WERI-Rb-1 (cell line): ENCODE measurements around the gene CCNL2.

ENCODE experiments used
- DNase-seq: peaks from one replicate; pipeline ENCODE4 v3.0.0-alpha.2; 2020
- H3K27ac ChIP-seq: fragments of 250-450 bp; sonication (Bioruptor Pico); 2 replicates; pipeline ENCODE4 v1.5.1; 2020; ENCODE audit warnings: mild to moderate bottlenecking, moderate library complexity
- H3K27me3 ChIP-seq: fragments of 250-450 bp; sonication (Bioruptor Pico); 2 replicates; pipeline ENCODE4 v1.5.1; 2021; ENCODE audit warnings: mild to moderate bottlenecking, low read depth, moderate library complexity; ENCODE audit not compliant: insufficient read depth, severe bottlenecking
- H3K36me3 ChIP-seq: fragments of 250-450 bp; sonication (Bioruptor Pico); 2 replicates; pipeline ENCODE4 v1.5.1; 2020; ENCODE audit warnings: mild to moderate bottlenecking, moderate library complexity
- H3K4me3 ChIP-seq: 2 replicates; pipeline ENCODE4 v1.5.1; 2011; ENCODE audit warnings: low read depth, mild to moderate bottlenecking, control low read depth, low read length
- H3K9me3 ChIP-seq: fragments of 250-450 bp; sonication (Bioruptor Pico); 2 replicates; pipeline ENCODE4 v1.5.1; 2021; ENCODE audit warnings: mild to moderate bottlenecking, moderate library complexity; ENCODE audit not compliant: severe bottlenecking
- TF ChIP-seq, protein P1 (sequence below): IDR thresholded peaks from 2 replicates; pipeline ENCODE4 v1.5.1; 2011; ENCODE audit warnings: low read depth, mild to moderate bottlenecking, control low read depth, inconsistent platforms, low read length

CCNL2 gene

DNA sequence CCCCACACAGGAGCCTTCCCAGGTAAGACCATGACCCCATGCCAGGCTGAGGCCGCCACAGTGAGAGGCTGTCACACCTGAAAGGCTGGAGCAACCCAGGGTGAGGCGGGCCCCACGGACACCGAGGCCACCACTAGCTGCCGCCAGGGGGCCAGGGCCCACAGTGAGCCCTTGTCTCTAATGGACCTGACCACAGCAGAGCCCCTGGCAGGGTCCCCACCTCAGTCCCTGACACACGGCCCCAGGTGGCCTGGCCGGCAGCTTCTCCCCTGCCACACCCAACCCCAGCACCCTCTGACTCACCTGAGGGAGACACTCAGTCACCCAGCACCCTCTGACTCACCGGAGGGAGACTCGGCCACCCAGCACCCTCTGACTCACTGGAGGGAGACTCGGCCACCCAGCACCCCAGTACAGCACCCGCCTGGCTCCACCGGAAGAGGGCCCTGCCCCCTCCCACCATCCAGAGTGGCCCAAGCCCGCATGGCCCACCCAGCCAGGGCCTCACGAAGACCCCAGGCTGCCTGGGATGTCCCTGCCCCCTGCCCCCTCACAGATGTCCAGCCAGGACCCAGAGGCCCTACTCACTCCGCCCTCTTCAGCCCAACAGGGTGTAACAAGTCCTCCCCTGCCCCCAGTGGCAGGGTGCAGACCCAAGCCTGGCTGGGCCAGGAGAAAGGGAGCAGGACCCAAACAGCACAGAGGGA is 54.3 kb downstream of the CCNL2 start:
- TF ChIP-seq, protein P1, sequence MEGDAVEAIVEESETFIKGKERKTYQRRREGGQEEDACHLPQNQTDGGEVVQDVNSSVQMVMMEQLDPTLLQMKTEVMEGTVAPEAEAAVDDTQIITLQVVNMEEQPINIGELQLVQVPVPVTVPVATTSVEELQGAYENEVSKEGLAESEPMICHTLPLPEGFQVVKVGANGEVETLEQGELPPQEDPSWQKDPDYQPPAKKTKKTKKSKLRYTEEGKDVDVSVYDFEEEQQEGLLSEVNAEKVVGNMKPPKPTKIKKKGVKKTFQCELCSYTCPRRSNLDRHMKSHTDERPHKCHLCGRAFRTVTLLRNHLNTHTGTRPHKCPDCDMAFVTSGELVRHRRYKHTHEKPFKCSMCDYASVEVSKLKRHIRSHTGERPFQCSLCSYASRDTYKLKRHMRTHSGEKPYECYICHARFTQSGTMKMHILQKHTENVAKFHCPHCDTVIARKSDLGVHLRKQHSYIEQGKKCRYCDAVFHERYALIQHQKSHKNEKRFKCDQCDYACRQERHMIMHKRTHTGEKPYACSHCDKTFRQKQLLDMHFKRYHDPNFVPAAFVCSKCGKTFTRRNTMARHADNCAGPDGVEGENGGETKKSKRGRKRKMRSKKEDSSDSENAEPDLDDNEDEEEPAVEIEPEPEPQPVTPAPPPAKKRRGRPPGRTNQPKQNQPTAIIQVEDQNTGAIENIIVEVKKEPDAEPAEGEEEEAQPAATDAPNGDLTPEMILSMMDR, result peak; percentile 93
- DNase-seq, result peak; percentile 71
- Histone ChIP-seq H3K27ac (peak overlapping the region; percentile 42), H3K36me3 (peaks cover 34% of the 10 kb centered on the region), H3K9me3 (no peaks in the 10 kb centered on the region), H3K27me3 (no peaks in the 10 kb centered on the region), H3K4me3 (no peak overlapping the region)

DNA sequence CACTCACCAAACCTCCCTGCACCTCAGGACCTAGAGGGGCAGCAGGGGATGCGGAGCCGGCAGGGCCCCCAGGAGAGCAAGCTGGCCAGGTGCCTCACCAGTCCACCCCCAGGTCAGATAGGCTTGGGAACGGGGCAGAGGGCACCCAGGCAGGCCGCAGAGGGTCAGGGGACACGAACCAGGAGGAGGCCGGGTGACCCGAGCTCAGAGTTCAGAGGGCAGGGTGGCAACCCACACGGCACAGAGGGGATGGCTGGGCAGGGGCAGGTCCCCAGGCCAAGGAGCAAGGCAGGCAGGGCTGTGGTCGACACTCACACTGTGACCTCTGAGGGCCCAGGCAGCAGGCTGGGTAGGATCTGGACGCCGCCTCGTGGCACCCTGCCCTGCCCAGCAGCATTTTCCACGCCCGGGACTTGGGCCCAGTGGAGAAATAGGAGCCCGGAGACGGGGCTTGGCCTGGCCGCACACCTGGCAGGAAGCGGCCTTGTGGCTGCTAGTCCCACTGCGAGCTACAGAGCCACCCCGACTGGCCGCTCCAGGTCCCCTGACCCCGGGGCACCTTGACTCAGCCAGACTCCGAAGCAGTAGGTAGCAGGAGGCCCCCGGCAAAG is 55.2 kb downstream of the CCNL2 start:
- TF ChIP-seq, protein P1, result no peak
- H3K9me3 ChIP-seq, result no peaks in the 10 kb centered on the region
- peaks cover 38% of the 10 kb centered on the region for H3K36me3 ChIP-seq
- H3K4me3 ChIP-seq, result no peak overlapping the region
- no peak for DNase-seq
- no peaks in the 10 kb centered on the region for H3K27me3 ChIP-seq
- H3K27ac ChIP-seq, result peak overlapping the region; percentile 42; the same call in 1 of the 2 replicates

DNA sequence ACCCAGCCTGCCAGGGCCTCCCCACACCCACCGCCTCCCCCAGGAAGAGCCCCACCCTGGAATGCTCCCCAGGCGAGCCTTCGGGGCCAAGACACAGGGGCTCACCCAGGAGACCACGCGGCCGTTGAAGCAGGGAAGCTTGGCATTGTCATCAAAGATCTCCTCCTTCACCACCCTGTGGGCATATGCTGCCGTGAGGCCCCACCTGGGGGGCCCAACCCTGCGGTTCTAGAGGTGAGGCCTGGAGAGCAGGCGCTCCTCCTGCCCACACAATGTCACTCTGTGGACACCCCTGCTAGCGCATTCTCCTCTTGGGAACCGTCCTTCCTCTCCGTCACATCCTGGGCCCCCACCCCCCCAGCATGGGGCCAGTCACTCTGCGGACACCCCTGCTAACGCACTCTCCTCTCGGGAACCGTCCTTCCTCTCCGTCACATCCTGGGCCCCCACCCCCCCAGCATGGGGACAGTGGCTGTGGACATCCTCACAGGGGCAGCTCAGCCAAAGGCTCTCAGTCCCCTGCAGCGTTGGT is 56.5 kb downstream of the CCNL2 start:
- Histone ChIP-seq H3K9me3 (no peaks in the 10 kb centered on the region), H3K27me3 (no peaks in the 10 kb centered on the region), H3K4me3 (no peak overlapping the region), H3K27ac (no peak overlapping the region), H3K36me3 (peaks cover 43% of the 10 kb centered on the region)
- no peak for DNase-seq
- TF ChIP-seq, protein P1, result no peak

DNA sequence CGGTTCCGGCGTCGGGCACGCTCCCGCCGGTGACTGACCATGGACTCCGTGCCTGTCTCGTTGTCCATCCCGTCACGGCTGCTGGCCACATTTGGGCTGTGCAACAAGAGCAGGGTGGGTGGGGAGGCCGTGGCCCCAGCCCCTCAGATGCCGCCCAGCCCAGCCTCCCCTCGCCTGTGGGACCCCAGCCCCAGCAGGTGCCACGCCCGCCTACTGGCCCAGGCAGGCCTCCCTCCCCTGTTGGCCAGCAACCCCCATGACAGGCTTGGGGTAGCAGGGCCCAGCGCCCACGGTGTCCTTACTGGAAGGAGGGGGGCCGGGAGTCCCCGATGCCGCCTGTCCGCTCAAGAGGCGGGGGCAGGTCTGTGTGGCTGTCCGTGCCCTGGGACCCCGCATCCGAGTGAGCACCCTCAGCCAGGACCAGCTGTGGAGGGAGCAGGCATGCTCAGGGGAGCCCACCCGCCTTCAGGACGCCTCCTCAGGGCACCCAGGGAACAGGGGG is 57.0 kb downstream of the CCNL2 start:
- DNase-seq, result no peak
- TF ChIP-seq, protein P1, result no peak
- Histone ChIP-seq H3K9me3 (no peaks in the 10 kb centered on the region), H3K36me3 (peaks cover 43% of the 10 kb centered on the region), H3K27ac (no peak overlapping the region), H3K4me3 (no peak overlapping the region), H3K27me3 (no peaks in the 10 kb centered on the region)

DNA sequence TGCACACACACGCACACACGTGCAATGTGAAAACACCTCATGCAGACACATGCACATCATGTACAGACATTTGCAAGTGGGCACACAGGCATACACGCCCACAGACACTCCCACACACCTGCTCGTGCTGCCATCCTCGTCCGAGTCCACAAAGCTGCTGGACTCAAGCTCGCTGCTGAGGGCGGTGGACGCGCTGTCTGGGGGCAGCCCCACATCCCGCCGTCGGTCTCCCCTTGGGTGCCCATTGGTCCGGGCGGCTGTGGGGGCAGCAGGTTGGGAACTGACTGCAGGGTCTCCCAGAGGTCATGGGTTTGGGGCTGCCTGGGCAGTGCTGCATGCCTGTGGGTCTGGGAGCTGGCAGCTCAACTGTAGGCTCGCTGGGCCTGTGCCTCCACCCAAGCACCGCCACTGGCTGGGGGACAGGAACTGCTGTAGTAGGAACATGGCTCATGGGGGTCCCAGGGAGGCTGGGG is 57.5 kb downstream of the CCNL2 start:
- peaks cover 42% of the 10 kb centered on the region for H3K36me3 ChIP-seq
- H3K9me3 ChIP-seq, result no peaks in the 10 kb centered on the region
- H3K27me3 ChIP-seq, result no peaks in the 10 kb centered on the region
- no peak overlapping the region for H3K4me3 ChIP-seq
- H3K27ac ChIP-seq, result no peak overlapping the region
- TF ChIP-seq, protein P1, result no peak
- DNase-seq, result no peak
